ENCODE data around the gene KRTAP10-12.

Gene KRTAP10-12

DNA sequence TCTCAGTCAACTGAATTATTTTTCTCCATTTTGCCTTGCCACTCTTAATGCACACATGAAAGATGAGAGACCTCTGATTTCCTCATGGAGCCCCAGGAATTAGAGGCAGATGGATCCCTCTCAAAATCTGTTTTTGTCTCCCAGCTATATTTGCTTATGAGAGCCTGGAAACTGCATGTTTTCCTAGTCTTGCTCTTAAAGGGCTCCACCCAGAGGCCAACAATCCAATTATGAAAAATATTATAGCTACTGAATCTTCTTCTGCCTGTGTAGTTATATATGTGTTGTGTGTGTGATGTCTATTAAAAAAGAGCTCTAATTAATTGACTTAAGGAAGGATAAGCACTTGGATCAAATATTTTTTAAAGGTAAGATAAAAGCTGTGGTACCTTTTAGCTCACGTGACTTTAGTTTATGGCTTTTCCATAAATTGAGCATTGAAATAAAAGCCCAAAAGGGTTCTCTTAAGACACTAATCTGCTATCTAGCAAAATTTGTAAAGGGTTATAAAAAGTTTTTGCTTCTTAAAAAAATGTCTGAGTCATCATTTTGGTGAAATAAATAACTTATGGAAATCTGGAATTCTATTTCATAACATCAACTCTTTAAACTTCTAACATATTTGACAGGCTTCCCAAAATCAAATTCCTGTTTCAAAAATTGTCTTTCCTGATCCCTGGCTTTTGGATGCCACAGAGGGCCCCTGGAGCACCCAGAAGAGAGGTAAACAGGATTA is 45.6 kb downstream of the KRTAP10-12 start:
- DNase-seq (ENCODE audit: low read depth): no peak
- no peak overlapping the region for H3K4me3 ChIP-seq (ENCODE audit: low read length)
- TF ChIP-seq, protein P1, sequence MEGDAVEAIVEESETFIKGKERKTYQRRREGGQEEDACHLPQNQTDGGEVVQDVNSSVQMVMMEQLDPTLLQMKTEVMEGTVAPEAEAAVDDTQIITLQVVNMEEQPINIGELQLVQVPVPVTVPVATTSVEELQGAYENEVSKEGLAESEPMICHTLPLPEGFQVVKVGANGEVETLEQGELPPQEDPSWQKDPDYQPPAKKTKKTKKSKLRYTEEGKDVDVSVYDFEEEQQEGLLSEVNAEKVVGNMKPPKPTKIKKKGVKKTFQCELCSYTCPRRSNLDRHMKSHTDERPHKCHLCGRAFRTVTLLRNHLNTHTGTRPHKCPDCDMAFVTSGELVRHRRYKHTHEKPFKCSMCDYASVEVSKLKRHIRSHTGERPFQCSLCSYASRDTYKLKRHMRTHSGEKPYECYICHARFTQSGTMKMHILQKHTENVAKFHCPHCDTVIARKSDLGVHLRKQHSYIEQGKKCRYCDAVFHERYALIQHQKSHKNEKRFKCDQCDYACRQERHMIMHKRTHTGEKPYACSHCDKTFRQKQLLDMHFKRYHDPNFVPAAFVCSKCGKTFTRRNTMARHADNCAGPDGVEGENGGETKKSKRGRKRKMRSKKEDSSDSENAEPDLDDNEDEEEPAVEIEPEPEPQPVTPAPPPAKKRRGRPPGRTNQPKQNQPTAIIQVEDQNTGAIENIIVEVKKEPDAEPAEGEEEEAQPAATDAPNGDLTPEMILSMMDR (conservative IDR thresholded peaks at IDR 0.05; ENCODE audit: low read depth, low read length): peak; percentile 29
